Endothelial cell of umbilical vein (primary cell): ENCODE measurements around the gene SORCS2. TPM values are rescaled to one million over a fixed set of nuclear protein-coding genes. Genes with fewer than 3 reads are reported as not detected.

Experiments
- BruUV-seq: library from RNA; stranded (reverse); fragments of 400-500 nt; replicated peaks from 2 replicates; lab custom pipeline; 2021; lab: Mats Ljungman, UMichigan
- CTCF ChIA-PET: fragments of 300-600, 350-600 bp; sonication (Branson Sonifier 250); formaldehyde crosslinking; loops from one replicate; lab custom pipeline; 2021; ENCODE audit warnings: antibody characterized with exemption, inconsistent platforms; lab: Charles Lee
- POLR2A ChIA-PET: fragments of 300-600, 350-600 bp; sonication (Branson Sonifier 250); formaldehyde crosslinking; loops from one replicate; lab custom pipeline; 2021; ENCODE audit warnings: antibody characterized with exemption, inconsistent platforms; lab: Charles Lee
- DNase-seq: peaks from one replicate; pipeline ENCODE4 v3.0.0-alpha.2; 2011; ENCODE audit warnings: low read depth, low spot score
- FAIRE-seq: peaks from 2 replicates; lab custom pipeline; 2011; peaks lifted over from hg19 to GRCh38; lab: Jason Lieb, UNC
- H2AFZ ChIP-seq: 2 replicates; pipeline ENCODE4 v1.6.0; 2012; ENCODE audit warnings: low read depth, low read length, control low read depth, inconsistent platforms
- H3K27ac ChIP-seq: 2 replicates; pipeline ENCODE4 v1.5.1; 2011; ENCODE audit warnings: low read depth, mild to moderate bottlenecking, control low read depth, low read length, moderate library complexity; ENCODE audit not compliant: insufficient read depth
- H3K27me3 ChIP-seq, 2 experiments: 2 replicates each; pipeline versions ENCODE4 v1.6.0 to v1.6.1; 2011; ENCODE audit warnings: low read length in 2 of 2, mixed read lengths in 1 of 2; ENCODE audit not compliant: control insufficient read depth in 2 of 2, insufficient read depth in 2 of 2
- H3K36me3 ChIP-seq, 2 experiments: 2 replicates in 1 of 2; 3 replicates in 1 of 2; pipeline ENCODE4 v1.5.1; 2011; ENCODE audit warnings: low read length in 2 of 2, mild to moderate bottlenecking in 1 of 2, moderate library complexity in 1 of 2; ENCODE audit not compliant: control insufficient read depth in 2 of 2, insufficient read depth in 2 of 2; ENCODE audit errors: extremely low read depth in 1 of 2
- H3K4me1 ChIP-seq: 3 replicates; pipeline ENCODE4 v1.5.1; 2011; ENCODE audit warnings: mild to moderate bottlenecking, low read length; ENCODE audit not compliant: control insufficient read depth, insufficient read depth; ENCODE audit errors: extremely low read depth
- H3K4me2 ChIP-seq: 2 replicates; pipeline ENCODE4 v1.6.1; 2011; ENCODE audit warnings: low read length, control low read depth, mixed read lengths; ENCODE audit not compliant: insufficient read depth
- H3K4me3 ChIP-seq, 3 experiments: fragments of 200-600 bp in 1 of 3; sonication (generic), shearing (Covaris generic) in 1 of 3; replicated peaks in 1 of 3; 2 replicates each; pipeline ENCODE4 v1.5.1; 2011 to 2016; ENCODE audit warnings: control low read depth in 3 of 3, low read length in 3 of 3, mild to moderate bottlenecking in 2 of 3, inconsistent platforms in 1 of 3, low read depth in 1 of 3, moderate library complexity in 1 of 3; ENCODE audit not compliant: insufficient read depth in 1 of 3
- H3K79me2 ChIP-seq: 2 replicates; pipeline ENCODE4 v1.6.0; 2012; ENCODE audit warnings: low read length, inconsistent platforms; ENCODE audit not compliant: control insufficient read depth, insufficient read depth
- H3K9ac ChIP-seq: replicated peaks from 2 replicates; pipeline ENCODE3; 2011; ENCODE audit warnings: low read length, control low read depth; ENCODE audit not compliant: insufficient read depth; ENCODE audit errors: extremely low read depth
- H3K9me1 ChIP-seq: replicated peaks from 3 replicates; pipeline ENCODE4 v1.6.0; 2011; ENCODE audit warnings: mild to moderate bottlenecking, low read length; ENCODE audit not compliant: control insufficient read depth, insufficient read depth; ENCODE audit errors: extremely low read depth
- H3K9me3 ChIP-seq: replicated peaks from 2 replicates; pipeline ENCODE4 v1.5.1; 2012; ENCODE audit warnings: low read length, inconsistent platforms; ENCODE audit not compliant: control insufficient read depth, insufficient read depth
- H4K20me1 ChIP-seq: replicated peaks from 2 replicates; pipeline ENCODE3; 2011; ENCODE audit warnings: mild to moderate bottlenecking, low read length; ENCODE audit not compliant: control insufficient read depth, insufficient read depth; ENCODE audit errors: extremely low read depth
- CTCF ChIP-seq, 2 donors: IDR thresholded peaks; 1 replicate in 1 of 2; 2 replicates in 1 of 2; pipeline ENCODE4 v1.5.1; 2011; ENCODE audit warnings: low read length in 2 of 2, mild to moderate bottlenecking in 2 of 2, moderate library complexity in 2 of 2, control low read depth in 1 of 2, inconsistent platforms in 1 of 2, low read depth in 1 of 2; ENCODE audit not compliant: insufficient read depth in 1 of 2; ENCODE audit errors: extremely low read depth in 1 of 2
- EZH2 ChIP-seq: IDR thresholded peaks from 2 replicates; pipeline ENCODE4 v1.6.1; 2012; ENCODE audit warnings: borderline replicate concordance, low read depth, mild to moderate bottlenecking, moderate library complexity, low read length, inconsistent platforms; ENCODE audit not compliant: severe bottlenecking
- FOS ChIP-seq: IDR thresholded peaks from 2 replicates; pipeline ENCODE4 v1.6.1; 2011; ENCODE audit warnings: mild to moderate bottlenecking, low read length, moderate library complexity, borderline replicate concordance; ENCODE audit not compliant: insufficient read depth
- GATA2 ChIP-seq: IDR thresholded peaks from 2 replicates; pipeline ENCODE4 v1.7.0; 2011; ENCODE audit warnings: low read depth, mild to moderate bottlenecking, moderate library complexity, mixed read lengths, low read length; ENCODE audit not compliant: insufficient read length, insufficient read depth
- MAX ChIP-seq: IDR thresholded peaks from 2 replicates; pipeline ENCODE4 v1.6.1; 2011; ENCODE audit not compliant: insufficient read depth, insufficient read length
- MYC ChIP-seq: IDR thresholded peaks from one replicate; pipeline ENCODE4 v1.6.1; 2011; ENCODE audit warnings: mild to moderate bottlenecking, low read depth, low read length
- POLR2A ChIP-seq: IDR thresholded peaks from 2 replicates; pipeline ENCODE4 v1.6.1; 2012; ENCODE audit warnings: low read depth, mild to moderate bottlenecking, control low read depth, low read length
- POLR2AphosphoS5 ChIP-seq: IDR thresholded peaks from 2 replicates; pipeline ENCODE4 v1.6.1; 2012; ENCODE audit warnings: low read depth, mild to moderate bottlenecking, control low read depth, low read length, moderate library complexity; ENCODE audit not compliant: insufficient read depth
- dilution Hi-C: fragments of 300-500 bp; cut with MboI; formaldehyde crosslinking; loops from one replicate; pipeline ENCODE4 v1.15.0; 2019; ENCODE audit warnings: low sequenced_read_pairs; ENCODE audit not compliant: extremely low pct_ligation_motif_present
- intact Hi-C: fragments of 100-400 bp; cut with micrococcal nuclease; formaldehyde crosslinking; loops from one replicate; pipeline ENCODE4 v1.10.0; 2022
- polyA plus RNA-seq, 4 experiments: library from polyadenylated mRNA; depleted of rRNA in 3 of 4; stranded (reverse) in 3 of 4; unstranded in 1 of 4; fragments of >200 nt; gene quantifications; 2 replicates each; pipeline versions ENCODE4 v1.2.1 to v1.2.3, GENCODE V29; 2011 to 2012; ENCODE audit warnings: missing spikeins in 1 of 4
- total RNA-seq: library from RNA; stranded (reverse); gene quantifications from 2 replicates; pipeline ENCODE4 v1.2.3, GENCODE V29; 2021

Gene SORCS2
- total and polyA plus RNA-seq, 2 donors (not counting 3 experiments of a cell fraction or from before 2014, with no cell fraction given), result not detected

- Histone ChIP-seq H3K9me3 (no peaks in the 10 kb centered on the region), H4K20me1 (no peaks in the 10 kb centered on the region), H3K9me1 (no peaks in the 10 kb centered on the region), H3K27me3 (no peaks in the 10 kb centered on the region), H3K9ac (no peak overlapping the region), H3K4me3 (no peak overlapping the region), H3K27ac (no peak overlapping the region), H3K36me3 (peaks cover 3 to 8% of the 10 kb centered on the region in 2 experiments), H2AFZ (no peak overlapping the region), H3K4me1 (peaks cover 9% of the 10 kb centered on the region), H3K4me2 (no peak overlapping the region), H3K79me2 (no peaks in the 10 kb centered on the region)
- BruUV-seq, result no TSS peak
- POLR2A ChIA-PET, result no interaction called here
- dilution Hi-C loops (no loop called here), intact Hi-C loops (no loop called here)
- TF ChIP-seq CTCF (IDR thresholded peaks at IDR 0.05; ENCODE audit: extremely low read depth in 1 of 2, insufficient read depth in 1 of 2, low read depth in 1 of 2, low read length in 2 of 2), result no peak
- no peak for TF ChIP-seq EZH2
- no peak for TF ChIP-seq GATA2
- TF ChIP-seq POLR2AphosphoS5, result peak; percentile 18
- no peak for TF ChIP-seq MAX
- no peak for TF ChIP-seq FOS
- no peak for TF ChIP-seq MYC
- no peak for TF ChIP-seq POLR2A
- CTCF ChIA-PET, result interaction anchor here (0.6 kb wide), 1 partner anchor 48 kb away, joined by 3 read pairs; no protein-coding TSS in a partner anchor
- no peak for FAIRE-seq
- DNase-seq, result no peak
Measured at GRCh38 chr4:7754565-7755262, 562.4 kb downstream of the SORCS2 start.
